Natural killer cell (primary cell): Measurements from ENCODE around the gene AQP11. TPM values are rescaled to one million over a fixed set of nuclear protein-coding genes. Genes with fewer than 3 reads are reported as not detected.

Experiments used
- ATAC-seq, 3 donors: fragments of 150-1000 bp in 2 of 3; fragments of 200-7000 bp in 1 of 3; cut with Tn5 transposase; 1 replicate in 1 of 3; 2 replicates in 2 of 3; pipeline ENCODE4 v1.10.0; 2021; ENCODE audit warnings: mild to moderate bottlenecking in 2 of 3, moderate library complexity in 2 of 3
- DNase-seq, 2 donors: peaks; one replicate each; pipeline versions ENCODE4 v3.0.0 to v3.0.0-alpha.2; 2013 to 2021; ENCODE audit warnings: mixed read lengths in 1 of 2
- H3K27ac ChIP-seq: one replicate; pipeline ENCODE4 v1.5.1; 2013; ENCODE audit warnings: mild to moderate bottlenecking, low read length
- H3K27me3 ChIP-seq: one replicate; pipeline ENCODE4 v1.6.1; 2013; ENCODE audit warnings: low read length; ENCODE audit not compliant: control insufficient read depth, insufficient read depth
- H3K36me3 ChIP-seq: one replicate; pipeline ENCODE4 v1.6.1; 2013; ENCODE audit warnings: low read length; ENCODE audit not compliant: control insufficient read depth, insufficient read depth
- H3K4me1 ChIP-seq: one replicate; pipeline ENCODE4 v1.6.1; 2013; ENCODE audit warnings: low read length; ENCODE audit not compliant: control insufficient read depth, insufficient read depth
- H3K4me3 ChIP-seq: one replicate; pipeline ENCODE4 v1.5.1; 2013; ENCODE audit warnings: low read length
- H3K9me3 ChIP-seq: one replicate; pipeline ENCODE4 v1.6.1; 2013; ENCODE audit warnings: low read length; ENCODE audit not compliant: control insufficient read depth, insufficient read depth
- H3K27ac Mint-ChIP-seq, 2 donors: one replicate each; pipeline ENCODE4 v1.8.0; 2022; ENCODE audit warnings: mild to moderate bottlenecking in 2 of 2, mixed read lengths in 2 of 2, moderate library complexity in 1 of 2
- H3K27me3 Mint-ChIP-seq, 2 donors: one replicate each; pipeline ENCODE4 v1.8.0; 2022; ENCODE audit warnings: low read depth in 2 of 2, mixed read lengths in 2 of 2
- H3K36me3 Mint-ChIP-seq: one replicate; pipeline ENCODE4 v1.8.0; 2022; ENCODE audit warnings: mixed read lengths
- H3K4me1 Mint-ChIP-seq, 2 donors: one replicate each; pipeline ENCODE4 v1.8.0; 2022; ENCODE audit warnings: mixed read lengths in 2 of 2
- H3K4me3 Mint-ChIP-seq: one replicate; pipeline ENCODE4 v1.8.0; 2022; ENCODE audit warnings: mild to moderate bottlenecking, moderate library complexity, mixed read lengths
- H3K9me3 Mint-ChIP-seq, 2 donors: one replicate each; pipeline ENCODE4 v1.8.0; 2022; ENCODE audit warnings: mixed read lengths in 2 of 2
- CTCF ChIP-seq: fragments of 200-600 bp; IDR thresholded peaks from one replicate; pipeline ENCODE4 v1.8.0; 2022; ENCODE audit warnings: antibody characterized with exemption
- WGBS: methylation state at CpG from one replicate; pipeline ENCODE4 v1.1.7; 2013; ENCODE audit warnings: missing lambda C conversion rate; ENCODE audit not compliant: insufficient coverage; 5-methylcytosine and 5-hydroxymethylcytosine counted together
- intact Hi-C: fragments of 100-400 bp; cut with micrococcal nuclease; formaldehyde crosslinking; loops from one replicate; pipeline ENCODE4 v1.14.2; 2022
- total RNA-seq, 4 donors: library from RNA; stranded (reverse); fragments of 120-200 nt in 1 of 4; gene quantifications; one replicate each; pipeline versions ENCODE4 v1.2.3 to v1.2.4, GENCODE V29; 2013 to 2022

Gene AQP11
- total RNA-seq, 3 donors from 2014 or later (not counting 1 experiment from before 2014, with no cell fraction given) = 0.21 to 0.55 (median 0.50) TPM

- no peaks in the 10 kb centered on the region for H3K36me3 Mint-ChIP-seq
- Histone ChIP-seq H3K4me1 (peaks cover 4% of the 10 kb centered on the region), H3K36me3 (no peaks in the 10 kb centered on the region), H3K27me3 (no peaks in the 10 kb centered on the region), H3K9me3 (no peaks in the 10 kb centered on the region), H3K27ac (no peak overlapping the region), H3K4me3 (no peak overlapping the region)
- intact Hi-C loops = no loop called here
- no peak for TF ChIP-seq CTCF
- peaks cover 0 to 5% of the 10 kb centered on the region in 2 donors for H3K27me3 Mint-ChIP-seq
- no peaks in the 10 kb centered on the region for H3K9me3 Mint-ChIP-seq
- peaks cover 6% of the 10 kb centered on the region in 2 donors for H3K4me1 Mint-ChIP-seq
- H3K4me3 Mint-ChIP-seq = no peak overlapping the region
- H3K27ac Mint-ChIP-seq = no peak overlapping the region
- ATAC-seq = no peak
- WGBS = 92% methylated on average over 2 of the region's 2 CpGs
- no peak for DNase-seq
These were observed 52.5 kb downstream of the AQP11 start for GRCh38 chr11:77642228-77642627.

GRCh38 chr11:77644887-77645286 lies 55.1 kb downstream of the AQP11 start:
- Histone ChIP-seq H3K36me3 (no peaks in the 10 kb centered on the region), H3K4me3 (no peak overlapping the region), H3K4me1 (no peaks in the 10 kb centered on the region), H3K27me3 (no peaks in the 10 kb centered on the region), H3K27ac (no peak overlapping the region), H3K9me3 (no peaks in the 10 kb centered on the region)
- ATAC-seq = no peak
- Mint-ChIP-seq H3K27me3 (peaks cover 0 to 7% of the 10 kb centered on the region in 2 donors), H3K36me3 (no peaks in the 10 kb centered on the region), H3K4me1 (no peaks in the 10 kb centered on the region), H3K9me3 (no peaks in the 10 kb centered on the region), H3K27ac (no peak overlapping the region), H3K4me3 (no peak overlapping the region)
- TF ChIP-seq CTCF = no peak
- intact Hi-C loops = loop anchor here (5.0 kb wide), 1 partner anchor 377 kb away; the partner anchor contains the start of gene KCTD14
- 91% methylated on average over 1 of the region's 1 CpG for WGBS
- DNase-seq = no peak

GRCh38 chr11:77647654-77648305 lies 58.0 kb downstream of the AQP11 start:
- Mint-ChIP-seq H3K27ac (no peak overlapping the region), H3K4me1 (no peaks in the 10 kb centered on the region), H3K4me3 (no peak overlapping the region), H3K27me3 (peaks cover 0 to 7% of the 10 kb centered on the region in 2 donors), H3K36me3 (no peaks in the 10 kb centered on the region), H3K9me3 (no peaks in the 10 kb centered on the region)
- H3K36me3 ChIP-seq = no peaks in the 10 kb centered on the region
- intact Hi-C loops = loop anchor here (5.0 kb wide), 1 partner anchor 375 kb away; the partner anchor contains the start of gene KCTD14
- TF ChIP-seq CTCF = no peak
- no peaks in the 10 kb centered on the region for H3K9me3 ChIP-seq
- 94% methylated on average over 3 of the region's 3 CpGs for WGBS
- no peaks in the 10 kb centered on the region for H3K27me3 ChIP-seq
- H3K27ac ChIP-seq = no peak overlapping the region
- no peaks in the 10 kb centered on the region for H3K4me1 ChIP-seq
- no peak for DNase-seq
- no peak overlapping the region for H3K4me3 ChIP-seq
- no peak for ATAC-seq

GRCh38 chr11:77650123-77650522 lies 60.4 kb downstream of the AQP11 start:
- intact Hi-C loops = no loop called here
- no peaks in the 10 kb centered on the region for H3K4me1 Mint-ChIP-seq
- H3K27ac Mint-ChIP-seq = no peak overlapping the region
- WGBS = 76% methylated on average over 2 of the region's 3 CpGs
- peaks cover 0 to 3% of the 10 kb centered on the region in 2 donors for H3K27me3 Mint-ChIP-seq
- ATAC-seq (no peak), DNase-seq (no peak)
- Histone ChIP-seq H3K9me3 (no peaks in the 10 kb centered on the region), H3K4me1 (no peaks in the 10 kb centered on the region), H3K27me3 (no peaks in the 10 kb centered on the region), H3K27ac (no peak overlapping the region), H3K36me3 (no peaks in the 10 kb centered on the region), H3K4me3 (no peak overlapping the region)
- no peak for TF ChIP-seq CTCF
- H3K4me3 Mint-ChIP-seq = no peak overlapping the region
- no peaks in the 10 kb centered on the region for H3K9me3 Mint-ChIP-seq
- H3K36me3 Mint-ChIP-seq = no peaks in the 10 kb centered on the region
